GM19455 (cell line): ENCODE measurements around the gene GRIN3B.

ENCODE experiments used
- ATAC-seq: cut with Tn5 transposase; IDR thresholded peaks from one replicate; pipeline ENCODE4 v1.9.1; 2021; ENCODE audit not compliant: unreplicated experiment

Gene GRIN3B

GRCh38 chr19:1057176-1057855, 57.1 kb downstream of the GRIN3B start:
- no peak for ATAC-seq

GRCh38 chr19:1058112-1058511, 57.9 kb downstream of the GRIN3B start:
- ATAC-seq: no peak
